Tibial nerve (tissue), 4 donors: ENCODE results near the gene CAPN15. TPM values are rescaled to one million over a fixed set of nuclear protein-coding genes. Genes with fewer than 3 reads are reported as not detected.
"Not testable (repeated sequence)": the region's sequence is repeated elsewhere in the genome, so short reads cannot be mapped to it uniquely, and the experiment has no call there.

Source experiments
- DNase-seq, 2 donors: peaks; one replicate each; pipeline ENCODE4 v3.0.0-alpha.2; 2019; ENCODE audit warnings: low spot score in 2 of 2
- H3K27ac ChIP-seq, 4 donors: fragments of 200-600 bp; sonication (generic) in 3 of 4; one replicate each; pipeline ENCODE4 v1.5.1; 2017 to 2019; ENCODE audit warnings: mild to moderate bottlenecking in 1 of 4
- H3K27me3 ChIP-seq, 2 donors: fragments of 200-600 bp; sonication (generic) in 1 of 2; one replicate each; pipeline versions ENCODE4 v1.5.1 to v1.6.0; 2017 to 2019
- H3K36me3 ChIP-seq, 3 donors: fragments of 200-600 bp; sonication (generic); one replicate each; pipeline ENCODE4 v1.5.1; 2018 to 2019
- H3K4me1 ChIP-seq, 4 donors: fragments of 200-600 bp; sonication (generic) in 3 of 4; one replicate each; pipeline ENCODE4 v1.5.1; 2017 to 2019
- H3K4me3 ChIP-seq, 4 donors: fragments of 200-600 bp; sonication (generic) in 3 of 4; one replicate each; pipeline ENCODE4 v1.5.1; 2017 to 2019; ENCODE audit warnings: mild to moderate bottlenecking in 1 of 4, moderate library complexity in 1 of 4
- H3K9me3 ChIP-seq, 4 donors: fragments of 200-600 bp; sonication (generic) in 3 of 4; one replicate each; pipeline ENCODE4 v1.5.1; 2017 to 2019
- EP300 ChIP-seq, 2 donors: sonication (generic); formaldehyde crosslinking; IDR thresholded peaks; one replicate each; pipeline ENCODE4 v1.6.1; 2017; ENCODE audit warnings: antibody characterized with exemption in 2 of 2, mild to moderate bottlenecking in 1 of 2
- POLR2A ChIP-seq, 2 donors: fragments of 450-650 bp; IDR thresholded peaks; one replicate each; pipeline ENCODE4 v1.6.1; 2017; ENCODE audit warnings: antibody characterized with exemption in 2 of 2, mild to moderate bottlenecking in 2 of 2, moderate library complexity in 2 of 2
- WGBS, 2 donors: methylation state at CpG; one replicate each; pipeline ENCODE4 v1.1.5; 2018; 5-methylcytosine and 5-hydroxymethylcytosine counted together
- total RNA-seq, 4 donors: library from RNA; depleted of rRNA; stranded (reverse); fragments of >200 nt; gene quantifications; one replicate each; pipeline ENCODE4 v1.1.0, GENCODE V29; 2016
- TF ChIP-seq, protein P1 (sequence below), 5 experiments: fragments of 200-600 bp in 3 of 5; fragments of 450-650 bp in 2 of 5; sonication (generic) in 3 of 5; IDR thresholded peaks; one replicate each; pipeline ENCODE4 v1.5.1; 2016 to 2019; ENCODE audit warnings: antibody characterized with exemption in 5 of 5, mild to moderate bottlenecking in 3 of 5, moderate library complexity in 2 of 5

CAPN15 gene
- total RNA-seq, 4 donors from 2014 or later = 19.0 to 91.5 (median 52.5) TPM

DNA sequence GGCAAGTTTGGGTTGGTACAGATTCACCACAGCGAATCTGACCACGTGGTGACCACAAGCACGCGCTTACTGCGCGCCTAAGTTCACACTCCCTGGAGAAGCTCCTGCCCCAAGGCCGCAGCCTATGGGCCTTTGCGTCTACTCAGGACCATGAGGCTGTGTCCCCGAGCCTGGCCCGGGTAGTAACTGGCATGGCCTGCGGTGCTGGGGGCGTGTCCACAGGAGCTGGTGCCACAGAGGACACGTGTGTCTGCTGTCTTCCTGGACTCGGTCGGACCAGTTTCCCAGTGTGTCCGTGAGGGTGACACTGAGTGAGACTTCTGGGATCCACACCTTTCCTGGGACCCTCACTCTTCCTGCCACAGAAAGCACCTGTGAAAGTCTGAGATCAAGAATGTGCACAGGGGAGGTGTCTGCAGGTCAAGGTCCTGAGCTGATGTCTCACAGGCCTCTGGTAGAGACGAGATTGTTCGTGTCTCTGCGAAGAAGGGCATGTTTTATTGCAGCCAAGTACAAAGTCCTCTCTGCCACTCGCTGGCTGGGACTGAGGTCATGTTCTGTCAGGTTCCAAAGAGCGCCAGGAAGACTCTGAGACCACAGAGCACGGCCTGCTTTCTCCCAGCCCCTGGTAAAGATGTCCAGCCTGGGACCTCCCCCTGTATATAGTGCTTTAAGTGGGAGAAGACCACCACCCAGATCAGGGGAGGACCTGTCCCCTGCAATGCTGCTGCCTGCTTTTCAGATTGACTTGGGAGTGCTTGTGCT, 25.2 kb upstream of the CAPN15 start:
- H3K36me3 ChIP-seq = peaks cover 0 to 70% (median 0%) of the 10 kb centered on the region in 3 donors
- no peak overlapping the region for H3K4me3 ChIP-seq
- no peak for DNase-seq
- H3K27ac ChIP-seq = peak overlapping the region in 1 of 4 donors; percentile 50
- WGBS, 2 donors = 81 to 84% methylated on average over 11 to 22 of the region's 22 CpGs
- TF ChIP-seq, protein P1, sequence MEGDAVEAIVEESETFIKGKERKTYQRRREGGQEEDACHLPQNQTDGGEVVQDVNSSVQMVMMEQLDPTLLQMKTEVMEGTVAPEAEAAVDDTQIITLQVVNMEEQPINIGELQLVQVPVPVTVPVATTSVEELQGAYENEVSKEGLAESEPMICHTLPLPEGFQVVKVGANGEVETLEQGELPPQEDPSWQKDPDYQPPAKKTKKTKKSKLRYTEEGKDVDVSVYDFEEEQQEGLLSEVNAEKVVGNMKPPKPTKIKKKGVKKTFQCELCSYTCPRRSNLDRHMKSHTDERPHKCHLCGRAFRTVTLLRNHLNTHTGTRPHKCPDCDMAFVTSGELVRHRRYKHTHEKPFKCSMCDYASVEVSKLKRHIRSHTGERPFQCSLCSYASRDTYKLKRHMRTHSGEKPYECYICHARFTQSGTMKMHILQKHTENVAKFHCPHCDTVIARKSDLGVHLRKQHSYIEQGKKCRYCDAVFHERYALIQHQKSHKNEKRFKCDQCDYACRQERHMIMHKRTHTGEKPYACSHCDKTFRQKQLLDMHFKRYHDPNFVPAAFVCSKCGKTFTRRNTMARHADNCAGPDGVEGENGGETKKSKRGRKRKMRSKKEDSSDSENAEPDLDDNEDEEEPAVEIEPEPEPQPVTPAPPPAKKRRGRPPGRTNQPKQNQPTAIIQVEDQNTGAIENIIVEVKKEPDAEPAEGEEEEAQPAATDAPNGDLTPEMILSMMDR (IDR thresholded peaks at IDR 0.05) = no peak
- TF ChIP-seq EP300 (IDR thresholded peaks at IDR 0.05) = no peak
- no peak for TF ChIP-seq POLR2A (IDR thresholded peaks at IDR 0.05)
- H3K27me3 ChIP-seq = no peaks in the 10 kb centered on the region
- H3K4me1 ChIP-seq = no peaks in the 10 kb centered on the region
- no peaks in the 10 kb centered on the region for H3K9me3 ChIP-seq

DNA sequence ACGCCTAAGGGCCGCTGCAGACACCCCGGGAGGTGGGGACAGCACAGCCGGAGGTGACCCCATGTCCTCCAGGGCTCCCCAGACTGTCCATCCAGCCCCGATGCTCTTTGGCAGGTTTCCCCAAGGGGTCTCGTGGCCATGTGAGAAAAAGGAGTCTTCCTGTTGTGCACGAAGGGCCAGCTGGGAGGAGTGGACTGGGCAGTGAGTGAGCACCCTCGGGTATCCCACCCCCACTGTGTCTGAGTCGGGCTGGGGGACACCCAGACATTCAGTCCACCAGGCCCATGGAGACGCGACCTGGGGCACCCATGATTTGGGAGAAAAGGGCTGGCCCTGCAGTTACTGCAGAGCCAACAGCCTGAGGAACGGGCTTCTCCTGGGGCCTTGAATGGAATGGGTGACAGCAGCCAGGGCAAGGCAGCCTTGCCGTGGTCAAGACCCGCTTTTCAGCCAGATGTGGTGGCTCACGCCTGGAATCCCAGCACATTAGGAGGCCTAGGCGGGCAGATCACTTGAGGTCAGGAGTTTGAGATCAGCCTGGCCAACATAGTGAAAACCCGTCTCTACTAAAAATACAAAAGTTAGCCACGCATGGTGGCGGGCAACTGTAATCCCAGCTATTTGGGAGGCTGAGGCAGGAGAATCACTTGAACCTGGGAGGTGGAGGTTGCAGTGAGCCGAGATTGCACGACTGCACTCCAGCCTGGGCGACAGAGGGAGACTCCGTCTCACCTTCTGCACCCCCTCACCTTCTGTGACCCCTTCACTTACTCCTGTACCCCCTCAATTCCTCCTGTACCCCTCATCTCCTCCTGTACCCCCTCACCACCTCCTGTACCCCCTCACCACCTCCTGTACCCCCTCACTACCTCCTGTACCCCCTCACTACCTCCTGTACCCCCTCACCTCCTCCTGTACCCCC, 24.1 kb upstream of the CAPN15 start:
- peaks cover 0 to 67% (median 0%) of the 10 kb centered on the region in 3 donors for H3K36me3 ChIP-seq
- no peaks in the 10 kb centered on the region for H3K27me3 ChIP-seq
- TF ChIP-seq, protein P1 (IDR thresholded peaks at IDR 0.05) = no peak
- TF ChIP-seq POLR2A (IDR thresholded peaks at IDR 0.05) (no peak), EP300 (IDR thresholded peaks at IDR 0.05) (no peak)
- 91% methylated on average over 18 to 23 of the region's 23 CpGs for WGBS, 2 donors
- no peaks in the 10 kb centered on the region for H3K9me3 ChIP-seq
- H3K4me3 ChIP-seq = no peak overlapping the region
- H3K27ac ChIP-seq = peak overlapping the region in 1 of 4 donors; percentile 50
- H3K4me1 ChIP-seq = no peaks in the 10 kb centered on the region
- DNase-seq = no peak

DNA sequence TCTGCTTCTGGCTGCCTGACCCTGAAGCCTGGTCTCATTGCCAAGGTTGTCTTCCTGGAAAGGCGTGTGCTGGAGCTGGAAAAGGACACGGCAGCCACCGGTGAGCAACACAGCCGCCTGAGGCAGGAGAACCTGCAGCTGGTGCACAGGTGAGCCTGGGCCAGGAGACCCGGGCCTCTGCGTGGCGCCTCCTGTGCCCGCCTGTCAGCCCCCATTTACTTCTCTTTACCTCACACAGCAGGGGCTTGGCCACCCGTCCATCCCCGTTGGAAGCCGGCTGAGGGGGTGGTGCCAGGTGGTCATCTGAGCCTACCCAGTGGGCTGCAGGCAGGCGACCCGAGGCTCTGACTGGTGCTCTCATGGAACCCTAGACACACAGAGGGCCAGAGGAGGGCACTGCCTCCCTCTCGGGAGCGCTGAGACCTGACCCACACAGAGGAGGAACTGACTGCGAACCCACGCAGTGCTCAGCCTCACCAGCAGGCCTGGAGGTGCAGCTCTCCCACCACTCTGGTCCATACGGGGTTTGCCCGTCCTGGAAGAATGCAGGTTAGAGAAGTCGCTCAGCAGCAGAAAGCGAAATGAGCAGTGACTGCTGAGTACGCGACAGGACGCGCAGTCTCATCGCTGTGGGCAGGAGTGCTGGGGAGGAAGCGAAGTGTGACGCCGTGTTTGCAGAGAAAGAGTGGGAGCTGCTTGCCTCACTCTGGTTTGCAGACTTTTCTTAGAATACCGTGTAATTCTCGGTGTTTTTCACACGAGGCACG, 21.9 kb upstream of the CAPN15 start:
- Histone ChIP-seq H3K9me3 (no peaks in the 10 kb centered on the region), H3K27ac (no peak overlapping the region), H3K27me3 (no peaks in the 10 kb centered on the region), H3K4me3 (no peak overlapping the region), H3K36me3 (peaks cover 0 to 70% (median 0%) of the 10 kb centered on the region in 3 donors), H3K4me1 (peaks cover 0 to 9% (median 0%) of the 10 kb centered on the region in 4 donors)
- 90 to 91% methylated on average over 20 to 31 of the region's 33 CpGs for WGBS, 2 donors
- TF ChIP-seq POLR2A (IDR thresholded peaks at IDR 0.05) (no peak), EP300 (IDR thresholded peaks at IDR 0.05) (no peak)
- TF ChIP-seq, protein P1 (IDR thresholded peaks at IDR 0.05) = no peak
- DNase-seq = no peak

DNA sequence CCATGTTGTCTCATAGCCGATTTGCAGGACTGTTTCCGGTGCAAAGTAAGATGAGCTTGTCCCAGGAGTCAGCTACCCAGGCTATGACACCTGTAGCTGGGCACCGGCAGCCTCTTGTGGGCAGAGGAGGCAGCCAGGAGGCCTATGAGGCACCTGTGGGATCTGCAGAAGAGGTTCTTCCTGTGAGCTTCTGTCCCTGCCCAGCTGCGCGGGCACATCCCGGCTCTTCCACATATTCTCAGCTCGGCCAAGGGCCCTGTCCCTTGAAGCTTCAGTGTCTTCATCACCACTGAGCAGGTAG, 21.3 kb upstream of the CAPN15 start:
- no peak overlapping the region for H3K4me3 ChIP-seq
- H3K36me3 ChIP-seq = peaks cover 0 to 72% (median 1%) of the 10 kb centered on the region in 3 donors
- no peaks in the 10 kb centered on the region for H3K9me3 ChIP-seq
- 94 to 98% methylated on average over 6 of the region's 7 CpGs for WGBS, 2 donors
- H3K27ac ChIP-seq = no peak overlapping the region
- TF ChIP-seq, protein P1 (IDR thresholded peaks at IDR 0.05) = no peak
- no peak for TF ChIP-seq POLR2A (IDR thresholded peaks at IDR 0.05)
- no peak for TF ChIP-seq EP300 (IDR thresholded peaks at IDR 0.05)
- peaks cover 0 to 9% (median 0%) of the 10 kb centered on the region in 4 donors for H3K4me1 ChIP-seq
- DNase-seq = no peak
- H3K27me3 ChIP-seq = no peaks in the 10 kb centered on the region

DNA sequence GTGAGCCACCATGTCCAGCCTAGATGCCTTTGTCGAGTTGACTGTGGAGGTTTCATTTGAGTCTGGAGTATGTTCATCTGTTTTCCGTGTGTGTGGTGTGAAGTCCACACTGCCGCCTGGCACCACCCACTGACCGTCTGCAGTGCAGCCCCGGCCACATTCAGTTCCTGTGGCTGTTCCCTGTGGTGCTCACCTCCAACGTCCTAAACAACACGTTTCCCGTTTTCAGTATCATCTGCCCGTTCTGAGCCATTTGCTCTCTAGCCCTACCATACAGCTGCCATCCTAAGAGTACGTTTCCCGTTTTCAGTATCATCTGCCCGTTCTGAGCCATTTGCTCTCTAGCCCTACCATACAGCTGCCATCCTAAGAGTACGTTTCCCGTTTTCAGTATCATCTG, 20.0 kb upstream of the CAPN15 start:
- 82 to 87% methylated on average over 14 of the region's 14 CpGs for WGBS, 2 donors
- not testable (repeated sequence) for H3K4me3 ChIP-seq, H3K27me3 ChIP-seq, H3K4me1 ChIP-seq, DNase-seq, H3K27ac ChIP-seq, H3K9me3 ChIP-seq
- H3K36me3 ChIP-seq = peaks cover 0 to 74% (median 2%) of the 10 kb centered on the region in 3 donors
